Measurements from ENCODE around the gene GAPDH. TPM values are rescaled to one million over a fixed set of nuclear protein-coding genes. Genes with fewer than 3 reads are reported as not detected.

GAPDH gene
- total RNA-seq, 1 donor from 2014 or later, result 2,230 TPM

GRCh38 chr12:6551063-6551461 lies 16.7 kb downstream of the GAPDH start:
- no peak for DNase-seq (ENCODE audit: low spot score, unreplicated experiment)
- H3K4me1 Mint-ChIP-seq (ENCODE audit: low read depth), result peaks cover 13% of the 10 kb centered on the region
- TF ChIP-seq CTCF (IDR thresholded peaks at IDR 0.05; ENCODE audit: unreplicated experiment), result no peak
- peaks cover 11% of the 10 kb centered on the region for H3K27me3 Mint-ChIP-seq
- no peak overlapping the region for H3K27ac Mint-ChIP-seq
- no peak overlapping the region for H3K4me3 Mint-ChIP-seq (ENCODE audit: low read depth)
- H3K36me3 Mint-ChIP-seq (ENCODE audit: insufficient read depth), result peaks cover 4% of the 10 kb centered on the region
- H3K9me3 Mint-ChIP-seq (ENCODE audit: low read depth), result no peaks in the 10 kb centered on the region

DNA sequence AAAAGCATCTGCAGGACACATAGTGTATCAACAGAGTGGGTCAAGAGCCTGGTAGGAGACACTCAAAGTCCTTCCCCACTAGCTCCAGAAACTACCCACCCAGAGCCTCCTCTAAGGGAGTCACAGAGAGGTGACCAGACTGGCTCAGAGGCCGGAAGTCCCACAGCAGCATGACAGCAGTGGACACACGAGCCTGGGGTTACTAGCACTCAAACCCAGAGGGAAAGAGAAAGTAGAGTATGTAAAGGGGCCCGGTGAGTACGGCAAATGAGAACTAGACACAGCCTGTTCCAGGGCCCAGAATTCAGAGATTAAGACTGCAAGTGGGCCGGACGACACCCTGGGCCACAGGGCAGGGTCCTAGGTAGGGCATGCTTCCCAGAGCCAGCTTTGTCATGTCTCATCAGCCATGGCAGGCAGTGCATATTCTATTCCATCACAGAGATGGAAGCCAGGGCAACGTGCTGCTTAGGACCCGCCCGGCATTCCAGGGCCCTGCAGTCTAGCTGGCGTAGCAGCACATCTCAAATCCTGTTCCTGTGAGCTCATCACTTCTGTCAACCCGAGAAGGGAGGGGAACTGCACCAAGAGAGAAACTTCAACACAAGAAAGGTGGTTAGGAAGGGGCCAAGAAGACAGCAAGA lies 17.3 kb downstream of the GAPDH start:
- H3K4me1 Mint-ChIP-seq (ENCODE audit: low read depth), result peaks cover 13% of the 10 kb centered on the region
- H3K27ac Mint-ChIP-seq, result no peak overlapping the region
- H3K36me3 Mint-ChIP-seq (ENCODE audit: insufficient read depth), result peaks cover 6% of the 10 kb centered on the region
- no peak for DNase-seq (ENCODE audit: low spot score, unreplicated experiment)
- H3K4me3 Mint-ChIP-seq (ENCODE audit: low read depth), result no peak overlapping the region
- no peaks in the 10 kb centered on the region for H3K9me3 Mint-ChIP-seq (ENCODE audit: low read depth)
- no peak for TF ChIP-seq CTCF (IDR thresholded peaks at IDR 0.05; ENCODE audit: unreplicated experiment)
- H3K27me3 Mint-ChIP-seq, result peaks cover 11% of the 10 kb centered on the region

DNA sequence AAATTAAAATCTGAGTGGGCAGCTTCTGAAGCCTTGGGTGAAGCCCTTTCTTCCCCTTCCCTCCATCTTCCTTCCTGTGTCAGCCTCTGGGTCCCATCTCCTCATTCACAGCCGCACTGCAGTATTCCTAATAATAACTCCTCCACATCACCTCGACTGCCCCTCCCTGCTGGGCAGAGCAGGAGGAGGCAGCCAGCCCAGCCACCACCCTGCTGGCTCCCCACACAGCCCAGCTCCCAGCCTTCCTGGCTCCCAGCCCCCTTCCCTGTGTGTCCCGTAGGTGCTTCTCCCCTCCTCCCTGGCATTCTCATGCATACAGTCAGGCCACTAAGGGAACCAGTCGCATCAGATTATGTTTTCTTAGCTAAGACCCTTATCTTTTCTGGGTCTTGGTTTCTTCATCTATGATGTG lies 17.8 kb downstream of the GAPDH start:
- peaks cover 13% of the 10 kb centered on the region for H3K4me1 Mint-ChIP-seq (ENCODE audit: low read depth)
- no peak overlapping the region for H3K4me3 Mint-ChIP-seq (ENCODE audit: low read depth)
- DNase-seq (ENCODE audit: low spot score, unreplicated experiment), result no peak
- TF ChIP-seq CTCF (IDR thresholded peaks at IDR 0.05; ENCODE audit: unreplicated experiment), result no peak
- H3K27ac Mint-ChIP-seq, result no peak overlapping the region
- peaks cover 10% of the 10 kb centered on the region for H3K36me3 Mint-ChIP-seq (ENCODE audit: insufficient read depth)
- no peaks in the 10 kb centered on the region for H3K9me3 Mint-ChIP-seq (ENCODE audit: low read depth)
- peaks cover 11% of the 10 kb centered on the region for H3K27me3 Mint-ChIP-seq

DNA sequence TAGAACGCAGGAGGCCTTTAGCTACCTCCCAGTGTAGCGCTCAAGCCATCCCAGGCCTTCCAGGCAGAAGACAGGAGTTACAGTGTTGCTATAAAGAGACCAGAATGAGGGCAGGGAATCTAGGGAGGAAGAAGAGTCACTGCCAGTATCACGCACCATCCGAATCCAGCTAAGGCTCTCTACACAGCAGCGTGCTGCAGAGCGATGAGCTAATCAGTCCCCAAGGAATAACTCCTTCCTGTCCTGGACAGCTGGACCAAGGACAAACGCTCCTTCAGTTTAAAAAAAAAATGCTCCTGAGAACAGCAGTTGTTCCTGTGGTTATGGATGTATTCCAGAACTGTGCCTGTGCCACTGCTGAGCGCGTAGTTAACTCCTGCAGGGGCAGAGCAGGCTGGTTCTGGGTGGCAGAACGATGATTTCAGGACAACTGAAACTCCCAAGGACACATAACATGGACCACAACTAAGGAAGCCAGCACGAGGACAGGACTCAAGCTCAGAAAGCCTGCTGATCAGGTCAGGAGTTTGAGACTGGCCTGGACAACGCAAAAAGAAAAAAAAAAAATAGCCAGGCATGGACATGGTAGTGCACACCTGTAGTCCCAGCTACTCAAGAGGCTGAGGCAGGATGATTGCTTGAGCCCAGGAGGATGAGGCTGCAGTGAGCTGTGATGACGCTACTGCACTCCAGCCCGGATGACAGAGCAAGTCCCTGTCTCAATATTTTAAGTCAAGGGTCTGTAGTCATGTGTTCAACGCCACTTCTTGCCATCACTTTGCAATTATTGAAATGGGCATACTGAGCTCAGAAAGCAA lies 18.9 kb downstream of the GAPDH start:
- H3K36me3 Mint-ChIP-seq (ENCODE audit: insufficient read depth), result peaks cover 11% of the 10 kb centered on the region
- H3K9me3 Mint-ChIP-seq (ENCODE audit: low read depth), result no peaks in the 10 kb centered on the region
- TF ChIP-seq CTCF (IDR thresholded peaks at IDR 0.05; ENCODE audit: unreplicated experiment), result no peak
- H3K4me3 Mint-ChIP-seq (ENCODE audit: low read depth), result no peak overlapping the region
- H3K27me3 Mint-ChIP-seq, result peaks cover 11% of the 10 kb centered on the region
- DNase-seq (ENCODE audit: low spot score, unreplicated experiment), result no peak
- H3K4me1 Mint-ChIP-seq (ENCODE audit: low read depth), result peaks cover 13% of the 10 kb centered on the region
- H3K27ac Mint-ChIP-seq, result no peak overlapping the region

GRCh38 chr12:6554168-6555017 lies 20.1 kb downstream of the GAPDH start:
- H3K27ac Mint-ChIP-seq, result peak overlapping the region; percentile 6
- peaks cover 15% of the 10 kb centered on the region for H3K36me3 Mint-ChIP-seq (ENCODE audit: insufficient read depth)
- peak overlapping the region; percentile 75 for H3K4me3 Mint-ChIP-seq (ENCODE audit: low read depth)

More at GRCh38 chr12:6554168-6555017, 20.1 kb downstream of the GAPDH start:
- TF ChIP-seq CTCF (IDR thresholded peaks at IDR 0.05; ENCODE audit: unreplicated experiment), result peak; percentile 83
- no peaks in the 10 kb centered on the region for H3K9me3 Mint-ChIP-seq (ENCODE audit: low read depth)
- peaks cover 11% of the 10 kb centered on the region for H3K27me3 Mint-ChIP-seq
- DNase-seq (ENCODE audit: low spot score, unreplicated experiment), result peak; percentile 87
- peaks cover 13% of the 10 kb centered on the region for H3K4me1 Mint-ChIP-seq (ENCODE audit: low read depth)

All from progenitor cell of endocrine pancreas (in vitro differentiated cells).